Upper lobe of left lung (tissue), 6 donors: ENCODE measurements around the gene IFNLR1. TPM values are rescaled to one million over a fixed set of nuclear protein-coding genes. Genes with fewer than 3 reads are reported as not detected.

Experiments used
- ATAC-seq, 2 donors: fragments of 200-7000 bp; cut with Tn5 transposase; one replicate each; pipeline ENCODE4 v1.9.1; 2022; ENCODE audit warnings: mild to moderate bottlenecking in 2 of 2, moderate library complexity in 2 of 2; ENCODE audit not compliant: low FRiP score in 2 of 2
- DNase-seq, 2 donors: peaks; one replicate each; pipeline ENCODE4 v3.0.0-alpha.2; 2019 to 2020
- H3K27ac ChIP-seq, 4 donors: fragments of 200-600 bp; sonication (generic); one replicate each; pipeline ENCODE4 v1.5.1; 2016 to 2019
- H3K27me3 ChIP-seq, 4 donors: fragments of 200-600 bp; sonication (generic); one replicate each; pipeline ENCODE4 v1.5.1; 2017 to 2019
- H3K36me3 ChIP-seq, 4 donors: fragments of 200-600 bp; sonication (generic); one replicate each; pipeline ENCODE4 v1.5.1; 2016 to 2019
- H3K4me1 ChIP-seq, 4 donors: fragments of 200-600 bp; sonication (generic); one replicate each; pipeline ENCODE4 v1.5.1; 2018 to 2019
- H3K4me3 ChIP-seq, 4 donors: fragments of 200-600 bp; sonication (generic); one replicate each; pipeline ENCODE4 v1.5.1; 2017 to 2019; ENCODE audit warnings: mild to moderate bottlenecking in 2 of 4, moderate library complexity in 1 of 4
- H3K9me3 ChIP-seq, 4 donors: fragments of 200-600 bp; sonication (generic); one replicate each; pipeline ENCODE4 v1.5.1; 2018 to 2019
- CTCF ChIP-seq, 6 experiments: fragments of 450-650 bp in 4 of 6; fragments of 200-600 bp in 2 of 6; sonication (generic) in 2 of 6; IDR thresholded peaks; one replicate each; pipeline ENCODE4 v1.5.1; 2016 to 2019; ENCODE audit warnings: antibody characterized with exemption in 6 of 6
- EP300 ChIP-seq, 4 donors: sonication (generic); formaldehyde crosslinking; IDR thresholded peaks; one replicate each; pipeline ENCODE4 v1.5.1; 2017; ENCODE audit warnings: antibody characterized with exemption in 4 of 4, control low read depth in 2 of 4
- POLR2A ChIP-seq, 4 donors: fragments of 450-650 bp; IDR thresholded peaks; one replicate each; pipeline ENCODE4 v1.5.1; 2016 to 2017; ENCODE audit warnings: antibody characterized with exemption in 4 of 4, mild to moderate bottlenecking in 2 of 4
- POLR2AphosphoS5 ChIP-seq, 2 donors: sonication (generic); formaldehyde crosslinking; IDR thresholded peaks; one replicate each; pipeline ENCODE4 v1.5.1; 2017; ENCODE audit warnings: antibody characterized with exemption in 2 of 2
- WGBS, 2 donors: methylation state at CpG; one replicate each; pipeline ENCODE4 v1.1.5; 2017 to 2018; 5-methylcytosine and 5-hydroxymethylcytosine counted together
- total RNA-seq, 6 donors: library from RNA; depleted of rRNA in 4 of 6; stranded (reverse); fragments of >200 nt in 4 of 6; gene quantifications; one replicate each; pipeline versions ENCODE4 v1.1.0 to v1.2.1, GENCODE V29; 2016 to 2021
- donor health status: DM: no; HTN: no; CAD: no; lungs with moderate emphysema.
- donor health status: DM: no; HTN: yes; CAD: no; lungs with severe emphysema.

The IFNLR1 gene
- total RNA-seq, 6 donors from 2014 or later: 4.1 to 15.5 (median 6.8) TPM

- Histone ChIP-seq H3K27me3 (no peaks in the 10 kb centered on the region), H3K9me3 (no peaks in the 10 kb centered on the region), H3K27ac (no peak overlapping the region), H3K4me3 (no peak overlapping the region), H3K4me1 (no peaks in the 10 kb centered on the region), H3K36me3 (no peaks in the 10 kb centered on the region)
- WGBS, 2 donors: 89 to 92% methylated on average over 10 to 19 of the region's 19 CpGs
- DNase-seq (no peak), ATAC-seq (no peak)
- TF ChIP-seq EP300 (IDR thresholded peaks at IDR 0.05) (no peak), POLR2AphosphoS5 (IDR thresholded peaks at IDR 0.05) (no peak), POLR2A (IDR thresholded peaks at IDR 0.05) (no peak), CTCF (IDR thresholded peaks at IDR 0.05) (no peak)
Observed at GRCh38 chr1:24105368-24106160, 81.5 kb downstream of the IFNLR1 start.

- TF ChIP-seq EP300 (IDR thresholded peaks at IDR 0.05) (no peak), POLR2A (IDR thresholded peaks at IDR 0.05) (no peak), CTCF (IDR thresholded peaks at IDR 0.05) (no peak), POLR2AphosphoS5 (IDR thresholded peaks at IDR 0.05) (no peak)
- Histone ChIP-seq H3K27me3 (no peaks in the 10 kb centered on the region), H3K27ac (no peak overlapping the region), H3K9me3 (no peaks in the 10 kb centered on the region), H3K4me3 (no peak overlapping the region), H3K4me1 (no peaks in the 10 kb centered on the region), H3K36me3 (no peaks in the 10 kb centered on the region)
- 93% methylated on average over 3 to 5 of the region's 7 CpGs for WGBS, 2 donors
- ATAC-seq: no peak
- DNase-seq: no peak
Observed at GRCh38 chr1:24104854-24105253, 82.2 kb downstream of the IFNLR1 start.

Other genes starting within 250 kb of the IFNLR1 start
- 100 to 1,000 TPM; 101 to 892 (median 139) TPM for gene PNRC2, start 227.5 kb downstream of the IFNLR1 start, total RNA-seq
- 100 to 1,000 TPM in 2 of 6 donors, 10 to 100 TPM in 4; 66.3 to 187 (median 88.7) TPM for gene SRSF10, start 207.0 kb downstream of the IFNLR1 start, total RNA-seq
- under 1 TPM in 3 of 6 donors, not detected in 3; 0.11 to 0.20 (median 0.15) TPM for gene MYOM3, start 75.2 kb downstream of the IFNLR1 start, total RNA-seq
- 1 to 10 TPM in 3 of 6 donors, under 1 TPM in 3; 0.15 to 1.4 (median 0.90) TPM for gene IL22RA1, start 44.1 kb downstream of the IFNLR1 start, total RNA-seq
- gene GRHL3, start 132.1 kb upstream of the IFNLR1 start, total RNA-seq: under 1 TPM in 2 of 6 donors, not detected in 4; 0.09 to 0.24 TPM
- 10 to 100 TPM in 2 of 6 donors, 1 to 10 TPM in 4; 5.5 to 20.1 (median 8.2) TPM for gene STPG1, start 226.5 kb upstream of the IFNLR1 start, total RNA-seq
- 10 to 100 TPM; 28.2 to 71.0 (median 46.6) TPM for gene NIPAL3, start 228.5 kb upstream of the IFNLR1 start, total RNA-seq